HG02840 (cell line): Measurements from ENCODE around the gene GUCY2F.

ENCODE experiments used
- ATAC-seq: cut with Tn5 transposase; IDR thresholded peaks from one replicate; pipeline ENCODE4 v1.9.1; 2021; ENCODE audit warnings: mild to moderate bottlenecking, moderate library complexity, moderate number of reproducible peaks; ENCODE audit not compliant: unreplicated experiment, low FRiP score

Gene GUCY2F

GRCh38 chrX:109481986-109482385 is at the start of gene GUCY2F:
Gene GUCY2F (minus strand): TSS chrX:109482086. CDS start chrX:109475936, 6,150 bp downstream.
- ATAC-seq: no peak

- no peak for ATAC-seq
These were observed 37.1 kb upstream of the GUCY2F start for GRCh38 chrX:109519001-109519400.

GRCh38 chrX:109511113-109511512 is 29.2 kb upstream of the GUCY2F start:
- no peak for ATAC-seq

GRCh38 chrX:109508915-109509314 is 27.0 kb upstream of the GUCY2F start:
- no peak for ATAC-seq

GRCh38 chrX:109501176-109501575 is 19.3 kb upstream of the GUCY2F start:
- no peak for ATAC-seq

- no peak for ATAC-seq
These were observed 16.5 kb upstream of the GUCY2F start for GRCh38 chrX:109498434-109498833.

- no peak for ATAC-seq
These were observed 7.3 kb upstream of the GUCY2F start for GRCh38 chrX:109489174-109489573.

- no peak for ATAC-seq
These were observed 5.8 kb upstream of the GUCY2F start for GRCh38 chrX:109487640-109488039.

- ATAC-seq: peak; percentile 79
These were observed 3.8 kb upstream of the GUCY2F start for GRCh38 chrX:109485470-109486340.

GRCh38 chrX:109484886-109485285 is 3.0 kb upstream of the GUCY2F start:
- ATAC-seq: no peak

- ATAC-seq: no peak
These were observed 6.6 kb downstream of the GUCY2F start for GRCh38 chrX:109475174-109475891.

- ATAC-seq: no peak
These were observed 8.7 kb downstream of the GUCY2F start for GRCh38 chrX:109472939-109473735.

- no peak for ATAC-seq
These were observed 17.7 kb downstream of the GUCY2F start for GRCh38 chrX:109464231-109464630.

GRCh38 chrX:109463784-109464183 is 18.1 kb downstream of the GUCY2F start:
- ATAC-seq: no peak

GRCh38 chrX:109448282-109448938 is 33.5 kb downstream of the GUCY2F start:
- no peak for ATAC-seq

- ATAC-seq: no peak
These were observed 40.6 kb downstream of the GUCY2F start for GRCh38 chrX:109441266-109441665.

- no peak for ATAC-seq
These were observed 41.4 kb downstream of the GUCY2F start for GRCh38 chrX:109440475-109440874.

GRCh38 chrX:109409181-109409580 is 72.7 kb downstream of the GUCY2F start:
- ATAC-seq: no peak

- ATAC-seq: no peak
These were observed 78.0 kb downstream of the GUCY2F start for GRCh38 chrX:109403922-109404321.

- ATAC-seq: no peak
These were observed 82.1 kb downstream of the GUCY2F start for GRCh38 chrX:109399831-109400230.
